Hair follicle dermal papilla cell (primary cell): ENCODE data around the gene GNAI1. TPM values are rescaled to one million over a fixed set of nuclear protein-coding genes. Genes with fewer than 3 reads are reported as not detected.

Source experiments
- small RNA-seq: library from RNA; depleted of rRNA; stranded (forward); fragments of <200 nt; gene quantifications from one replicate; pipeline ENCODE3, GENCODE V24; 2012
- total RNA-seq: library from RNA; depleted of rRNA; stranded (reverse); fragments of >200 nt; gene quantifications from 2 replicates; pipeline ENCODE4 v1.2.3, GENCODE V29; 2012

The GNAI1 gene
- 38.3 and 46.1 TPM in 2 replicates for total RNA-seq

DNA sequence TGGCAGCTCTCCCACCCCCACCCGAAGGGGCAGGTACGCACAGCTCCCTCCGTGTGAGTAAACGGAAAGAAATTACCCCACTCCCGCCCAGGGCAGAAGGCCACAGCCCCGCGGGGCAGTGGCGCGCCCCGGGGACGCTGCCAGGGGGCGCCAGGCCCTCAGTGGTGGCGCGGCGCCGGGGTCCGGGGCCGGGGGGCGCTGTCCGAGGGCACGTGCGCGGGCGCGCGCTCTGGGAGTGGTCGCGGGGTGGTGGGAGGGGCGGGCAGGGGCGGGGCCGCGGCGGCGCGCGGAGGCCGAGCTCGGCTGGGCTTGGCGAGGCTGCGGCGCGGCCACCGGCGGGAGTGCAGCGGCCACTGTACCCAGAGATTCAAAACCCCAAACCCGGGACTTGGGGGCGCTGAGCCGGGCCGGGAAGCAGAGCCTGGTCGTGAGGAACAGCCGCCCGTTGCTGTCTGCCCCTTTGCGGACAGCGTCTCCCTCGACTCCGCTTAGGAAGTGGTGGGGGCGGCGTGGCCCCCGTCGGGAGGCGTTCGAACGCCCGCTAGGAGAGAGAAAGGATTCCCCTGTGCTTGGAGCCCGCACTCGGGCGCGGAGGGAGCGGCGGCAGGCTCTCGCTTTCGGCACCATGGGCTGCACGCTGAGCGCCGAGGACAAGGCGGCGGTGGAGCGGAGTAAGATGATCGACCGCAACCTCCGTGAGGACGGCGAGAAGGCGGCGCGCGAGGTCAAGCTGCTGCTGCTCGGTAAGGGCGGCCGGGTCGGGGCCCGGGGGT is at the start of gene GNAI1:
Gene GNAI1 (plus strand): TSS at position 296 of the 773 bp plus-strand sequence. CDS start 330 bp downstream, at position 626.

Small RNA genes within 50 kb of the gene (small RNA-seq; reads per million reads assigned to genes)
- gene RN7SL869P, result not detected
